PFSK-1 (cell line): ENCODE results near the gene GNGT1.

Experiments
- FOXP2 ChIP-seq: optimal IDR thresholded peaks from 2 replicates; pipeline ENCODE3; 2011; ENCODE audit warnings: borderline replicate concordance, control low read depth, inconsistent platforms; ENCODE audit not compliant: insufficient read depth; ENCODE audit errors: extremely low read length, extremely low read depth
- POLR2AphosphoS5 ChIP-seq: IDR thresholded peaks from 2 replicates; pipeline ENCODE4 v1.6.1; 2012; ENCODE audit warnings: low read depth, mild to moderate bottlenecking, control low read depth, low read length, moderate library complexity
- REST ChIP-seq, 2 experiments: IDR thresholded peaks; 2 replicates each; pipeline versions ENCODE4 v1.6.1 to v1.8.0; 2011 to 2012; ENCODE audit warnings: low read depth in 2 of 2, low read length in 2 of 2, control low read depth in 1 of 2, inconsistent platforms in 1 of 2, mild to moderate bottlenecking in 1 of 2, moderate library complexity in 1 of 2; ENCODE audit not compliant: insufficient read depth in 1 of 2
- TAF1 ChIP-seq: IDR thresholded peaks from 2 replicates; pipeline ENCODE4 v1.6.1; 2012; ENCODE audit warnings: low read length, control low read depth, borderline replicate concordance; ENCODE audit not compliant: insufficient read depth

GRCh38 chr7:93937818-93938217 is 31.5 kb downstream of the GNGT1 start:
- TF ChIP-seq POLR2AphosphoS5 (no peak), TAF1 (no peak), FOXP2 (no peak), REST (IDR thresholded peaks at IDR 0.05; ENCODE audit: insufficient read depth in 1 of 2, low read depth in 2 of 2, low read length in 2 of 2) (no peak)
